NCI-H1694 (cell line): ENCODE results near the gene CCDC196.
A peak's percentile ranks its signal among the peaks of the same experiment; 100 is the strongest.
"Not testable (repeated sequence)": the region's sequence is repeated elsewhere in the genome, so short reads cannot be mapped to it uniquely, and the experiment has no call there.

Experiments used
- DNase-seq: peaks from one replicate; lab custom pipeline; 2025; lab: John Stamatoyannopoulos, UW

The CCDC196 gene

DNA sequence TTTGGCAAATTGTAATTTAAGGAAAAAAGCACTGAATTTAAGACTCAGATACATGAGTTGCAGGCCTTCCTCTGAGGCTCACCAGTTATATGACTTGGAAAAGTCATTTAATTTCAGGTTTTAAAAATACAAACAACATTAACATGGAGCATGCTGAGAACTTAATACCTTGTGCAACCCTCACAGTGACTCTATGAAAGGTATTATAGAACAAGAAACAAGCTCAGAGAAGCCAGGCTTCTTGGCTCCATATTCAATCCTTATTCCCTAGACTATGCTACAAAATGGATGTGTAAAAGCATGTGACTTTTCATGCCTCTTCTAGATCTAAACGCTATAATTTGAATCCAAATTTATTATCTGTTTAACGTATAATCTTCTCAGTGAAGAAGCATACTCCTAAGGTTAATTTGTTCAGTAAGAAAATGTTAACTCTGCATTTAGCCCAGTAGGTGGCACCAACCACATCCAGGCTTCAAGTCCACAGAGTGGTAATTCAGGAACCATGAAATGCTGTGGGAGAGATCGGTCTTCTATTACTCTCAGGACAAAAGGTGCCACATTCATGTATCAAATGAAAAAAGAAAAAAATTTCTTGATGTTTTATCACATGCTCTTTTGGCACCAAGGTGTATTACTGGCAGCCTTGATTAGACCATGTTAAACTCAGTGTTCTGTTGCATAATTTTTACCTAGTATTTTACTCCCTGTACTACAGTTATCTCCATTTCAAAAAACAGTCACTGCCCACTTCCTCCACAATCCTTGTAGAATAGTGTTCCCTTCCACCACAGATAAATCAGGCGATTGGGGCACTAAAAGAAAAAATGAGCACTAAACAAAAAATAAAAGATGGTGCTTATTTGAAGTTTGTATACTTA lies 9.3 kb downstream of the CCDC196 start:
- DNase-seq: peak; percentile 64

DNA sequence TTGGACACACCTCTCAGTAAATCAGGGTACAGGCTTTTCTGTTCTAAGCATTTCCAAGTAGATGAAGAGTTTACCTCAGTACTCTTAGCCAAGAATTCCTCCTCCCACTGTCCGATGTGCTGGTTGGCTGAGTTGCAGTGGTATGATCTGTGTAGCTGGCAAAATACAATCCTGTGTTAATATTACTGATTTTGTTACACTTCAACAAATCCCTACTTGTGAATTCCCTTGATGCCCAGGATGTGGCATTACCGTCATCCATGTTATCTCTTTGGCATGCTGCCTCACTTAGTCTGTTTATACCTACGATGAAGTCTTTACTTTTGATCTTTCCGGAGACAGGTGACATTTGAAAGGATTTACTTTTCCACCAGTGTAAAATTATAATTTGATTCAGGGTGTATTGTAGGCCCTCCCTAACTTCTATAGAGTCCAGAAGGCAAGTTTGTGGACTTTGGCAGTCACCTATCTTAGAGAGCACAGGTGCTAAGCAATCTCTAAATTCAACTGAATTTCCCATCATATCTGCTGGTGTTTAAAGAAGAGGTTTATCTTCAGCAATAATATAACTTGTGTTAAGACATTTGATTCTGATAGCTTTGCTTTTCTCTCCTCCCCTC lies 10.1 kb downstream of the CCDC196 start:
- DNase-seq: no peak

DNA sequence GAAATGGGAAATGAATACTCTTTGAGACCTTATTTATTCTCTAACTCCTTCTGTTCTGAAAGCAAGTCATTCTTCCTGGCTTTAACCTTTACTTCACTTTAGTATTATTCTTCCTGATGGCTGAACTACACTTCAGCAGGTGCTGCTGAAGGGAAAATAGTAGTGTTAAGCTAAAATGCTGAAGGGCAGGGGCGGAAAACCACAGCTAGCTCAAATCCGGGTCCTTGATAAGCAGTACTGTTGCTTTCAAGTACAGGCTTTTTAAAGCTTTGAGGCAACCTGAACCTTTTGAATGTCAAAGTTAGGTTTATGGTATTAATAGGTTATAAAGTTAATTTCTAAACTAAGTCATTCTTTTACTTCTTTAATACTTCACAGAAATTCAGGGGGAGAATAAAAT lies 10.7 kb downstream of the CCDC196 start:
- DNase-seq: no peak

DNA sequence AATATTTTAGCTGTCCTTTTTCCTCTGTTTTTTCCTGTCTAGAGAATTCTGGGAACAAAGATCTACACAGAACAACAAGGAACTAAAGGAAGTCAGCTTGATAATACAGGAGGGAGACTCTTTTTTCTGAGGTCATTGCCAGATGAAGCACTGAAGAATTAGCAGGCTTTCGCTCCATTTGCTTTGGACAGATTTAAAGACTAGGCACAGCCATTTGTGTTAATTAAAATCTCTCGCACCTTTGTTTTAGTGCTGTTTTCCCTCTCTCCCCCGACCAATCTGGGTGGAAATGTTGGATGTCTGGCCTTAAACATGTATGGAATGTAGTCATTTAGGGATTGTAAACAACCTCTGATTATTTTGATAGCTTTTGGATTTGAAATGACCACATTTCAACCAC lies 12.1 kb downstream of the CCDC196 start:
- DNase-seq: no peak

DNA sequence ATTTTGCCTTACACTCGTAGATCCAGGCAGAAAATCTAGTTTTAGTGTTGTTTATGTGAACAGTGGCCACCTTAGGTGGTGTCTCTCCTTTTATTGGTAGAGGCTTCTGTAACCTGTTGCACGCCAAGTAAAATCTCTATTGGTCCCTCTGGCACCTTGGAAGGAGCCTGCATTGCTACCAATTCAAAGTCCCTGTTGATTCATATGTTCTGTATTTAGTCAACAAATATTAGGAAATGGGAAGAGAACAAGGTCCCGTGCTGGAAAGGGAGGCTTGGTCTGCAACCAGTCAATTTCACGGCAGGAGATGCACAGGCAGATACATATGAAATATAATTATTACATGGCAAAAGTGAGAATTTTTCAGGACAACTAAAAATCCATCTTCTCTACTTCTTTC lies 15.4 kb downstream of the CCDC196 start:
- no peak for DNase-seq

DNA sequence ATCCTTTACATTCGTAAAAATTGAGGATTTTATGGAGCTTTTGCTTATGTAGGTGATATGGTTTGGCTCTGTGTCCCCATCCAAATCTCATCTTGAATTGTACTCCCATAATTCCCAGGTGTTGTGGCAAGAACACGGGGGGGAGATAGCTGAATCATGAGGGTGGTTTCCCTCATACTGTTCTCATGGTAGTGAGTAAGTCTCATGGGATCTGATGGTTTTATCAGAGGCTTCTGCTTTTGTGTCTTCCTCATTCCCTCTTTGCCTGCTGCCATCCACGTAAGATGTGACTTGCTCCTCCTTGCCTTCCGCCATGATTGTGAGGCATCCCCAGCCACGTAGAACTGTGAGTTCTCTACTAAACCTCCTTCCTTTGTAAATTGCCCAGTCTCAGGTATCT lies 16.7 kb downstream of the CCDC196 start:
- not testable (repeated sequence) for DNase-seq

DNA sequence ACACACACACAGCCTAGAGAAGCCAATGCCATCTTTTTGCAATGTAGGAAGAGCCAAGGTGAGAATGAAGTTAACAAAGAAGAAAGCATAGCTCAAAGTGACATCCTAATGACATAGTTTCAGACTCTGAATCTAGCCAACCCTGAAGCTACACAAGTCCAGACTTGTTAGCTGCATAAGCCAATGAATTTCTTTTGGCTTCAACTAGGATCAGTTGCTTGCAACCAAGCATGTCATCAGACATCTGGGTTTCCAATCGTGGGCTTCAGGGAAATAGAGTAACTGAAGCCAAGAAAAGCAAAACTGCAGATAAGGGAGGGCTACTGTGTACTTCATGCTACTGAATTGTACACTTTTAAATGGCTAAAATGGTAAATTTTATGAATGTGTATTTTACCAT lies 17.4 kb downstream of the CCDC196 start:
- DNase-seq: peak; percentile 78

DNA sequence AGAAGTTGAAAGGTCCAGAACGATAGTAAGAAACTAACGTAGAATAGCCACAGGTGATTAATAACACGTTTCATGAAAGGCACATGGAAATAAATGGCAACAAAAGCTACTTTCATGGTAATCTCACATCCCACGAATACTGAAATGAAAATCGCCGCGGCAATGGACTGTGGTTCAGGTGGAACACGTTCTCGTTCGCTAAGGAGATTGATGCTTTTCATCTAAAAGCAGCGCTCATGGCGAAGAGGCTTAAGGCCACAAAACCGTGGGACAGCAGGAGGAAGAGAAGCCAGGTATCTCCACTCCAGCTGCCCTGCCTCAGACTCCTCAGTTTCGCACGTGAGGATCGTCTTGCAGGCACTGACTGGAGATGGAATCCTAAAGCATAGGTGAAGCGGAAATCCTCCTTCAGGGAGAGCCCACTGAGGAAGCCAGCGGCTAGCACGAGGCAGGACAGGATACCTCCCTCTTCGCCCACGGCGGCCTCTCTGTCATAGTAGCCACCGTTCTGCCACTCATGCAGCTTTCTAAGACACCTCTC lies 21.1 kb downstream of the CCDC196 start:
- DNase-seq: peak; percentile 36

DNA sequence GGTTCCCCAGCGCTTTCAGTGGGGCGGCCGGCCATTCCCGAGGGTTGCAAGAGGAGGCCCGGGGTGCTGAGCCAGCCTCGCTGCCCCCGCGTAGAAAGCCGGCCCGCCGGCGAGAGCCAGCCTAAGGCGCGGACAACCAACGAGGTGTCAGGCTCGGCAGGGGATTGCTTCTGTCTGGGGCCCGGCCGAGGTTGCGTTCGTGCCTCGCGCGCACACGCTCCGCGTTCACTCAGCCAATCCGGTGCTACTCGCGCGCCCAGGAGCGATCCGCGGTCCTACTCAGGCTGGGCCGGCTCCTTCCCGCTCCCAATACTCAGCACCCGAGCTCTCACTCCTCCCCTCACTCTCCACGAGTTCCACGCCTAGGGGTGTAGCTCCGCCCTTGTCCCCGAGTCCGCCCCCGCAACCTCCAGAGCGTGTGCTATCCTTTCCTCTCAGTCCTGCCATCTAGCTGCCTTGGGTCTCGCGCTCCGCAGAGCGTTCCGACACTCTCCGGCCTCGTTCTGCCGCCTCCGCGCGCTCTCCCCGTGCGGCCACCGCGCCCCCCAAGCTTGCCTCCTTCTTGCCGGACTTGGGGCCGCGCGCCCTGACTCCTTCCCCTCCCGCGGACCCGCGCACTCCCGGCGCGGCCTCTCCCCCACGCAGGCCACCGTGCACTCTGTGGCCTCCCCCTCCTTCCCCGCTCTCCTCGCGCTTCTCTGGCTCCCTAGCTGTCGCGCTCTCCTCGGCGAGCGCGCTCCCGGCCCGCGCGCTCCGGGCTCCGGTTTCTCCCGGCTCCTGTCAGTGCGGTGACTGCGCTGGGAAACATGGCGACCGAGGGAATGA lies 21.8 kb downstream of the CCDC196 start, which contains the start of gene GPHN:
TSS of gene GPHN (plus strand) at position 426 of the 825 bp plus-strand sequence.
- peak; percentile 98 for DNase-seq

DNA sequence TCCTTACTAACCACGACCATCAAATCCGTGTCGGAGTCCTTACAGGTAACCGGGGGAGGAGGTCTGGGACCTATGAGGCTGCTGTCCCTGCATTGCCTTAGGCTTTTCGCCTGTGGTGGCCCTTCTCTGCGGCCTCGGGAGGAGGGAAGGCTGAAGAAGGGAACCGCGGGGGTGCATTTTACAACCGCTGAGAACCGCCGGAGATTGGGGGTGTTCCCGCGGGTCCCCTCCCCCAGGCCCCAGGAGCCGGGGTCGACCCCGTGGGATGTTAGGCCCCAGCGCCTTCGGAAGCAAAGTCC lies 22.3 kb downstream of the CCDC196 start:
- DNase-seq: no peak

DNA sequence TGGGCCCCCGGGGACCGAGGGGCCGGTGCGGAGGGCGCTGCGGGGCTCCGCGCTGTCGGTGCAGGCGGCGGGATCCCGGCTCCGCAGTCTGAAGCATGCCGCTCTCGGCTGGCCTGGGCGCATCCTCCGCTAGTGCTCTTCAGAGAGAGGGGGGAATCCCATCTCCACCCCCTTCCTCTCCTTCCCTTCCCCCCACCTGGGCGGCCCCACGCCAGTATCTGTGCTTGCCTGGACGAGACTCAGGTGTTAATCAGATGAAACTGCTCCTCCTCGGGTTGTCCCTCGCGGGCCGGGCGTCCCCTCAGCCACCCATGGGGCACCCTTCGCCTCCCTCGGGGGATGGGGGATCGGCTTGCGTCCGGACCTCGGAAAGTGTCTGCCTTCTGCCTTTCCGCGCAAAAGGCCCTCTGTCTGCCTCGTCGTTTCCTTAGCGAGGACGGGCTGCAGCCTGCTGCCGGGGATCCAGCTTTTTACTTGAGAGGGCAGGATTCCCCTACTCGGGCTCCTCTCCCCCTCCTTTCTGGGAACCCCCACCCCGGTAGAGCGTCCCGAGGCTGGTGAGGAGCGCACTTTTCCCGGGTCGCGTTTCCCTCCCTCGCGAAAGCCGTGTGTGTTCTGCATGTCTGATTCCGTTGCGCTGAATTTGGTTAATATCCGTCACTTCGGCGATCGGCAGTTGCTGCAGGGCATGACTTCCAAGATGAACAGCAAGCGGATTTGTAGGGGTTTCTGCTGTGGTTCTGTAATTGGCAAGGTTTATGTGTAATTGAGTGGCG lies 22.9 kb downstream of the CCDC196 start:
- DNase-seq: peak; percentile 31

DNA sequence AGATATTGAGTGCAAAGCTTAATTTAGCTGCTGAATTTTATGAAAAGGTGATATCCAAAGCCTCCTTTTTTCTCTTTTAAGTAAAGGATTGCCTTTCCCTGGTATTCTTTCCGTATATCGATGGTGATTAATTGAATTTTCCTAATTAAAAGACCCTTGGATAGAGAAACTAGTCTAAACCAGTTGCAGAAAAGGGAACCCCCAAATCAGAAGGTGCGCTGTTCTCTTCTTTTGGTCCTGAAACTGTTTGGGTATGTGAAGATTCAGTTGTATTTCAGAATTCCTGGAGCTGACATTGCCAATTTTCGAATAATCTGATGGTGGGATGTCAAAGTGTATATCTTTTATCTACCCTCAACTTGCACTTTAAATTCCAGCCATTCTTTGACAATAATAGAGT lies 23.7 kb downstream of the CCDC196 start:
- DNase-seq: no peak

DNA sequence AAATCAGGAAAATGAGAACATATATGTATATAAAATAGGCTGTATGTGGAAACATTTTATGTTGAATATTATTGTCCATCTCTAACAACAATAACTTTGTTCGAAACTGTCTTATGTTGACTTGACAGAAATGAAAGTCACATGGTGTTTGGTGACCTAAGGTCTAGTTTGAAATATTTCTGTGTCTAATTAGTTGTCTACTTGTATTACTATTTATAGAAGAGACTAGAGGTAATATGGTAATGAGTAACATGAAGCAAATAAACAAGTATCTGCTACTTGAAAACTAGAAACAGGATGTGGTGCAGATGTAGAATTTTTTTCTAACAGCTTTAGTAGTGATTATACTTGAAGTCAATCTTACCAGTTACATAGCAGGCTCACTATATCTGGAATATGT lies 25.7 kb downstream of the CCDC196 start:
- DNase-seq: no peak

DNA sequence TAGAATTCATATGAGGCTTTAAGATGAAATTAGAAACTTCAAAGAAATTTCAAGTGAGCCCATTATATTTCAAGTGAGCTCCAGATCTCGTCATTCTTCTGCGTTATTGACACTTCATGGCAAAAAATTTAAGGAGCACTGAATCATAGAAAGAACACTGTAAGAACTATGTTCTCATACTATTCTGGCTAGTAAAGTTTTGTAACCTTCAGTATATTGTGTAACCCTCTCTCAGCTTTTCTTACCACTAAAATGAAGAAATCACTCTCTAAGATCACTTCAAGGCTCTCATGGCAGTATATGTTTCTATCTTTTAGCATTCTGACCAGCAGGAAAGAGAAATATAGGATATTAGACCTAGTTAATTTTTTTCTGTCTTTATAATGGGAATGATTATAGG lies 28.0 kb downstream of the CCDC196 start:
- no peak for DNase-seq

DNA sequence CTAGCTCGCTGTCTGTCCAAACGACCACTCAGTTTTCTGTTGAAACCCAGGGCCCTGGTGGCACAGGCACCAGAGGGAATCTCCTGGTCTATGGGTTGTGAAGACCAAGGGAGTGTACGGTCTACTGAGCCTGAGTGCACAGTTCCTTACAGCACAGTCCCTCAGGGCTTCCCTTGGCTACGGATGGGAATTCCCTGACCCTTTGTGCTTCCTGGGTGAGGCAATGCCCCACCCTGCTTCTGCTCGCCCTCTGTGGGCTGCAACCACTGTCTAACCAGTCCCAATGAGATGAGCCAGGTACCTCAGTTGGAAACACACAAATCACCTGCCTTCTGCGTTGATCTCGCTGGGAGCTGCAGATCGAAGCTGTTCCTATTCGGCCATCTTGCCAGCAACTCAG lies 44.4 kb downstream of the CCDC196 start:
- no peak for DNase-seq

DNA sequence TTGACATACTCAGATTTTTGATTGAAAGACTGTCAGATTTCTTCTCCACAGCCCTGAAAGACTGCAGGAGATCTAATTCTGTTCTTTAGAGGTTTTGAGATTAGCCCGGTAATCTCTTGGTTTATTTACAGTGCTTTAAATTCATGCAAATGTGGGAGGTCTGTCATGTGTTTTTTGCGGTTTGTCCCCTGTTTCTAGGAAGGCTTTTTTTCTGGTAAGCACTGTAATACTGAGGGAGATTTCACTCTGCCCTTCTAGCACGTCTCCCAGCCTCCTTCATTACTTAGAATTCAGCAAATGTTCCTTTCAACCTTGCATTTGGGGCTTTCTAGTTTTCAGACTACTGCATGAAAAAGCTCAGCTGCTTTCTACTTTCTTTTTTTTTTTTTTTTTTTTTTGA lies 52.9 kb downstream of the CCDC196 start:
- DNase-seq: no peak

DNA sequence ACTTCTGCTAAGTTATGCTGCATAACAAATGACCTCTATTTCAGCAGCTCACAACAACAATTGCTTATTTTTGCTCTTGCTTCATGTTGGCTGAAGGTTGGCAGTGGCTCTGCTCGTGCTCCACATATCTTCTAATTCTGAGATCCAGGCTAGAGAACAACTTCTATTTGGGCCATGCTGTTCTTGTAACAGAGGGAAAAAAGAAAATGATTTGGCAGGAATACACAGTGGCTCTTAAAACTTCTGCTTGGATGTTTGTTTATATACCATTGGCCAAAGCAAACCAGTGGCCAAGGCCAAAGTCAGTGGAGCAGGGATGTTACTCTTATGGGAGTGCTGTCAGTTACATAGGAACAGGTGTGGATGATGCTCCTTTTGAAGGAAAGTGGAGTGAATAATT lies 53.9 kb downstream of the CCDC196 start:
- no peak for DNase-seq

DNA sequence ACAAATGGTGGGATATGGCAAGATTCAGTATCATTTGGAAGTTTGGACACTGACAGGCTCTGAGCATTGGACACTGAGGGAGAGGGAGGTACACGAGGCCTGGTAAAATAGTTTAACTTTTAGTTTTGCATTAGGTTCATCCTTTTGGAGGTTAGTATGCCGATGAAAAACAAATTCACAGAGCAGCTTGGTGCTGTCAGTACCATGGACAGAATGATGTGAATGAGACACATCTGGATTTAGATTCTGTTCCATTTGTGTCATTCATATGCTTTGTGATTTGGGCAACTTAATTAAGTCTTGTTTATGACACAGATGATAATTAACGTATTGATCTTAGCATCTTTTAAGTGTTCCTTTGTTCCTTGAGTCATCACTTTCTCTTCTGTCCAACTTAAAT lies 55.5 kb downstream of the CCDC196 start:
- no peak for DNase-seq

DNA sequence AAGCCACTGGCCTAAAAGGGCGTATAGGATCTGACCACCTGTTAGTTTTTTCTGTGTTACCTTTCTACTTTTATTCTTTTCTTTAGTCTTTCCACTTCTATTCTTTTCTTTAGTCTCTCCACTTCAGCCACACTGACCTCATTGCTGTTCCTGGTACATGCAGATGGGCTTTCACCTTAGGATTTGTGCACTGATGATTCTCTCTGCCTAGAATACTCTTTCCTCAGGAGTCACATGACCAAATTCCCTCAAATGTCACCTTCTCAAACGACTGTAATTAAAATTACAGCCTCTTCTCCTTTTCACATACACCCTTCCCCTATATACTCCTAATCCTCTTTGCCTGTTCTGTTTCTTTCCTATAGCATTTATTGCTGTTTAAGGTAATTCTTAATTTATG lies 57.8 kb downstream of the CCDC196 start:
- no peak for DNase-seq

DNA sequence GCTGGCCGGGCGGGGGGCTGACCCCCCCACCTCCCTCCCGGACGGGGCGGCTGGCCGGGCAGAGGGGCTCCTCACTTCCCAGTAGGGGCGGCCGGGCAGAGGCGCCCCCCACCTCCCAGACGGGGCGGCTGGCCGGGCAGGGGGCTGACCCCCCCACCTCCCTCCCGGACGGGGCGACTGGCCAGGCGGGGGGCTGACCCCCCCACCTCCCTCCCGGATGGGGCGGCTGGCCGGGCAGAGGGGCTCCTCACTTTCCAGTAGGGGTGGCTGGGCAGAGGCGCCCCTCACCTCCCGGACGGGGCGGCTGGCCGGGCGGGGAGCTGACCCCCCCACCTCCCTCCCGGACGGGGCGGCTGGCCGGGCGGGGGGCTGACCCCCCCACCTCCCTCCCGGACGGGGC lies 59.0 kb downstream of the CCDC196 start:
- not testable (repeated sequence) for DNase-seq

DNA sequence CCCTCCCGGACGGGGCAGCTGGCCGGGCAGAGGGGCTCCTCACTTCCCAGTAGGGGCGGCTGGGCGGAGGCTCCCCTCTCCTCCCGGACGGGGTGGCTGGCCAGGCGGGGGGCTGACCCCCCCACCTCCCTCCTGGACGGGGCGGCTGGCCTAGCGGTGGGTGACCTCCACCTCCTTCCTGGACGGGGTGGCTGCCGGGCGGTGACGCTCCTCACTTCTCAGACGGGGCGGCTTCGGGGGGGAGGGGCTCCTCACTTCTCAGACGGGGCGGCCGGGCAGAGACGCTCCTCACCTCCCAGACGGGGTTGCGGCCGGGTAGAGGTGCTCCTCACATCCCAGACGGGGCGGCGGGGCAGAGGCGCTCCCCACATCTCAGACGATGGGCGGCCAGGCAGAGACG lies 59.6 kb downstream of the CCDC196 start:
- DNase-seq: not testable (repeated sequence)
